Activated gamma-delta T cell (primary cell): ENCODE measurements around the gene CDH23.
"Not testable (repeated sequence)": the region's sequence is repeated elsewhere in the genome, so short reads cannot be mapped to it uniquely, and the experiment has no call there.

Experiments
- DNase-seq: peaks from one replicate; lab custom pipeline; 2025; lab: John Stamatoyannopoulos, UW
- total RNA-seq, 2 donors: gene quantifications; one replicate each; lab custom pipeline; 2026; lab: John Stamatoyannopoulos, UW

CDH23 gene
- total RNA-seq, result 5.3 to 9.4 reads per million in 2 donors

- peak; percentile 15 for DNase-seq
These were observed at the start of gene CDH23 for GRCh38 chr10:71396711-71397295. CDH23 (plus strand) TSS chr10:71396920; CDS start chr10:71439832, 42,912 bp downstream.

GRCh38 chr10:71347587-71348395, 48.9 kb upstream of the CDH23 start:
- no peak for DNase-seq

- no peak for DNase-seq
These were observed 47.9 kb upstream of the CDH23 start for GRCh38 chr10:71348850-71349249.

- no peak for DNase-seq
These were observed 47.3 kb upstream of the CDH23 start for GRCh38 chr10:71349406-71349805.

GRCh38 chr10:71351087-71351486, 45.6 kb upstream of the CDH23 start:
- DNase-seq, result no peak

GRCh38 chr10:71351628-71352319, 44.9 kb upstream of the CDH23 start:
- no peak for DNase-seq

GRCh38 chr10:71353639-71354038, 43.1 kb upstream of the CDH23 start:
- no peak for DNase-seq

- DNase-seq, result no peak
These were observed 41.9 kb upstream of the CDH23 start for GRCh38 chr10:71354776-71355175.

- no peak for DNase-seq
These were observed 40.8 kb upstream of the CDH23 start for GRCh38 chr10:71355886-71356285.

- no peak for DNase-seq
These were observed 38.9 kb upstream of the CDH23 start for GRCh38 chr10:71357792-71358265.

- DNase-seq, result no peak
These were observed 38.4 kb upstream of the CDH23 start for GRCh38 chr10:71358277-71358676.

- DNase-seq, result not testable (repeated sequence)
These were observed 37.8 kb upstream of the CDH23 start for GRCh38 chr10:71358906-71359305.

- no peak for DNase-seq
These were observed 37.2 kb upstream of the CDH23 start for GRCh38 chr10:71359364-71360046.

- DNase-seq, result no peak
These were observed 36.0 kb upstream of the CDH23 start for GRCh38 chr10:71360735-71361134.

- DNase-seq, result no peak
These were observed 35.1 kb upstream of the CDH23 start for GRCh38 chr10:71361581-71361980.

GRCh38 chr10:71362141-71362540, 34.6 kb upstream of the CDH23 start:
- DNase-seq, result no peak

GRCh38 chr10:71363936-71364335, 32.8 kb upstream of the CDH23 start:
- DNase-seq, result no peak

- no peak for DNase-seq
These were observed 31.4 kb upstream of the CDH23 start for GRCh38 chr10:71365366-71365765.

GRCh38 chr10:71366690-71367089, 30.0 kb upstream of the CDH23 start:
- no peak for DNase-seq

- no peak for DNase-seq
These were observed 29.4 kb upstream of the CDH23 start for GRCh38 chr10:71367271-71367670.

GRCh38 chr10:71368176-71368575, 28.5 kb upstream of the CDH23 start:
- DNase-seq, result no peak

GRCh38 chr10:71368643-71369042, 28.1 kb upstream of the CDH23 start:
- DNase-seq, result no peak
